ACC112 (cell line): Measurements from ENCODE around the gene ZNF675.
"Not testable (repeated sequence)": the region's sequence is repeated elsewhere in the genome, so short reads cannot be mapped to it uniquely, and the experiment has no call there.

Experiments used
- H2AFZ ChIP-seq: fragments of 200-600 bp; sonication (generic); one replicate; pipeline ENCODE4 v1.6.0; 2017; ENCODE audit warnings: antibody characterized with exemption, low read length; ENCODE audit not compliant: unreplicated experiment
- H3K27ac ChIP-seq: fragments of 200-600 bp; sonication (generic); 2 replicates; pipeline ENCODE4 v1.5.1; 2014; ENCODE audit warnings: low read depth, mild to moderate bottlenecking, antibody characterized with exemption, low read length, moderate library complexity
- H3K27me3 ChIP-seq: fragments of 200-600 bp; sonication (generic); 2 replicates; pipeline ENCODE4 v1.6.1; 2014; ENCODE audit warnings: mild to moderate bottlenecking, antibody characterized with exemption, low read length, moderate library complexity, mixed read lengths; ENCODE audit not compliant: insufficient read depth
- H3K36me3 ChIP-seq: fragments of 200-600 bp; sonication (generic); 2 replicates; pipeline ENCODE4 v1.6.1; 2016; ENCODE audit warnings: mild to moderate bottlenecking, antibody characterized with exemption, low read length, moderate library complexity, mixed read lengths; ENCODE audit not compliant: insufficient read depth
- H3K4me1 ChIP-seq: fragments of 200-600 bp; sonication (generic); one replicate; pipeline ENCODE4 v1.6.1; 2016; ENCODE audit warnings: low read length, mixed read lengths; ENCODE audit not compliant: insufficient read depth, unreplicated experiment, control insufficient read depth
- H3K4me3 ChIP-seq: fragments of 200-600 bp; sonication (generic); 2 replicates; pipeline ENCODE4 v1.5.1; 2014; ENCODE audit warnings: mild to moderate bottlenecking, low read depth, low read length
- H3K79me2 ChIP-seq: fragments of 200-600 bp; sonication (generic); one replicate; pipeline ENCODE4 v1.6.0; 2016; ENCODE audit warnings: low read length; ENCODE audit not compliant: control insufficient read depth, unreplicated experiment, insufficient read depth

The ZNF675 gene

DNA sequence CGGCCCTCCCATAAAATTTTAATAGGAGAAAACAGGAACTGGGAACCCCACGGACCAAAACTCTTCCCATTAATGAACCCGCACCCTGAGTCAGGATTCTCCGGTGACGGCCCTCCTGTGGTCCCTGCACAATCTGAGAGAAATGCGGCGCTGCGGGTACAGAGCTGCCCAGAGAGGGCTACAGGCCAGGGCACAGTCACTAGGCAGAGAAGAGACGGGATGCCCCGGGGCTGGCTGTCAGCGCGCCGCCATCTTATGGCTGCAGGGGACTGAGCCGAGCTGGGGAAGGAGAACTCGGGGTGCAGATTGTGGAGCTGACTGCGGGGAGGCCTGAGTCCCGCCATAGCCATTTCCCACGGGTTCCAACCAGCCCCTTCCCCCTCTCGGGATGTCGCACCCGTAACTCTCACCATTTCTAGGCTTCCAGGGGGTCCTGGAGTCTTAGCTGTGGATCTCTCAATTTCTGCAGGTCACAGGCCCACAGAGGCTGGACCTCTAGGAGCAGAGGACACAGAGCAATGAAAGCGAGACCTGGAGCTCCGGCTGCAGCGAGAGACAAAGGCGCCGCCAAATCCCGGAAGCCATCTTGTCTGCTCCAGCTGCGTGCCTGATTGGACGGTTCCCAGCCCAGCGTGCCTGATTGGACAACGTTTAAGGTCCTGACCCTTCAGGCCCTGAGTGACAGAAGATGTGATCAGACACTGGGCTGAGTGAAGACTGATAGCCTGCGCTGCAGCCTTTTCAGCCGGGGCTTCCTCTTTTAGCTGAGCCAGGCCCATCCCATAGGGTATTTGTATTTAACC lies at the start of gene ZNF675:
ZNF675 (minus strand) TSS at position 592 of the 803 bp plus-strand sequence; CDS start at position 413, 179 bp downstream.
- H3K4me3 ChIP-seq: peak within 1 kb of the TSS; percentile 90
- peaks cover 3% of the 10 kb centered on the region for H3K4me1 ChIP-seq
- peak within 1 kb of the TSS; percentile 56 for H2AFZ ChIP-seq
- peaks cover 36% of the 10 kb centered on the region for H3K79me2 ChIP-seq
- H3K27me3 ChIP-seq: no peaks in the 10 kb centered on the region
- H3K36me3 ChIP-seq: no peaks in the 10 kb centered on the region
- H3K27ac ChIP-seq: peak within 1 kb of the TSS; percentile 70

DNA sequence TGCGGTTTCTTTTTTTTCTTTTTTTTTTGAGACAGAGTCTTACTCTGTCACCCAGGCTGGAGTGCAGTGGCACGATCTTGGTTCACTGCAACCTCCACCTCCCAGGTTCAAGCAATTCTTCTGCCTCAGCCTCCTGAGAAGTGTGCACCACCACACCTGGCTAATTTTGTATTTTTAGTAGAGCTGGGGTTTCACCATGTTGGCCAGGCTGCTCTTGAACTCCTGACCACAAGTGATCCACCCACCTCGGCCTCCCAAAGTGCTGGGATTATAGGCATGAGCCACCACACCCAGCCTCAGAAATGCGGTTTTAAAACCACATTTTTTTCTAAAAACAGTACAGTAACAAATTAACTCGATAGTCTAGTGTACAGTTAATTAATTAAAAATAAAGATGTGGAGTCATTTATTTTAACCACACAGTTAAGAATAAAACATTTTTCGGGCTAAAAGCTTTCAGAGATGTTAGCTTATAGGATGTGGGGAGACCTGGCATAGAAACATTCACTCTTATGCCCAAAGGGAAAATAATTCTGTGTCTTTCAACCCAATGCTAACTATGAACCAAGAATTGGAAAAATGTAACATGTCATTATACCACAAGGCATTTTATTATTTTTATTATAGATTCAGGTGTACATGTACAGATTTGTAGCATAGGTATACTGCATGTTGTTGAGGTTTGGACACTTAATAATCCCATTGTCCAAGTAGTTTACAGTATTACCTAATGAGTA lies 43.9 kb upstream of the ZNF675 start:
- not testable (repeated sequence) for H3K27me3 ChIP-seq, H3K4me1 ChIP-seq, H3K4me3 ChIP-seq, H3K36me3 ChIP-seq, H3K79me2 ChIP-seq, H3K27ac ChIP-seq, H2AFZ ChIP-seq

DNA sequence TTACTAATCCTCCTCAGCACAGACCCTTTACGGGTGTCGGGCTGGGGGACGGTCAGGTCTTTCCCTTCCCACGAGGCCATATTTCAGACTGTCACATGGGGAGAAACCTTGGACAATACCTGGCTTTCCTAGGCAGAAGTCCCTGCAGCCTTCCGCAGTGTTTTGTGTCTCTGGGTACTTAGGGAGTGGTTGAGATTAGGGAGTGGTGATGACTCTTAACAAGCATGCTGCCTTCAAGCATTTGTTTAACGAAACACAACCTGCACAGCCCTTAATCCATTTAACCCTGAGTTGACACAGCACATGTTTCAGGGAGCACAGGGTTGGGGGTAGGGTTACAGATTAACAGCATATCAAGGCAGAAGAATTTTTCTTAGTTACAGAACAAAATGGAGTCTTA lies 37.1 kb upstream of the ZNF675 start:
- not testable (repeated sequence) for H3K4me1 ChIP-seq, H3K27me3 ChIP-seq, H3K4me3 ChIP-seq, H3K27ac ChIP-seq, H3K79me2 ChIP-seq, H3K36me3 ChIP-seq, H2AFZ ChIP-seq

DNA sequence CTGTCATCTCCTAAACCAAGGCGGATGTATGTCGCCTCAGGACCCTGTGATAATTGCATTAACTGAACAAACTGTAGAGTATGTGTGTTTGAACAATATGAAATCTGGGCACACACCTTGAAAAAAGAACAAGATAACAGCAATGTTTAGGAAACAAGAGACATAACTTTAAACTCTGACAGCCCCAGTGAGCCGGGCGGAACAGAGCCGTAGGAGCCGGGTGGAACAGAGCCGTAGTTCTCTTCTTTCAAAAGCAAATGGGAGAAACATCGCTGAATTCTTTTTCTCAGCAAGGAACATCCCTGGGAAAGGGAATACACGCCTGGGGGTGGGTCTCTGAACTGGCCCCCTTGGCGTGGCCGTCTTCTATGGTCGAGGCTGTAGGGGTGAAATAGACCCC lies 31.8 kb upstream of the ZNF675 start:
- H3K27ac ChIP-seq: no peak overlapping the region
- H3K27me3 ChIP-seq: peaks cover 3% of the 10 kb centered on the region; the same call in 1 of the 2 replicates
- H3K4me3 ChIP-seq: no peak overlapping the region
- H3K4me1 ChIP-seq: no peaks in the 10 kb centered on the region
- H3K79me2 ChIP-seq: no peaks in the 10 kb centered on the region
- H2AFZ ChIP-seq: no peak overlapping the region
- no peaks in the 10 kb centered on the region for H3K36me3 ChIP-seq

DNA sequence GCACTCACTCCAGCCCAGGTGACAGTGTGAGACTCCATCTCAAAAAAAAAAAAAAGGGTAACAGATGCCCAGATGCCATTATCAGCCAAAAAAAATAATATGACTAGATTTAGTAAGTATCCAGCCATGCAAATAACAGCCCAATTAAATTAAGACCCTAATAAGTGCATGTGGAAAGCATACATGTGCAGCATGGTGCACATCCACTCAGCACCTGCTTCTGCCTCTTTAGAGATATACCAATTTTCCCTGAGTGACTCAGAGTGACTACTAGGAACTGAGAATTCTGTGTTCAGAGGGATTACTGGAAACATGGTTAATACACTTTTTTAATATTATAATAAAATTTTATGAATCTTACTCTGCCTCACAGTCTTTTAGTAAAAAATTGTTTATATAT lies 29.8 kb upstream of the ZNF675 start:
- H3K4me1 ChIP-seq: no peaks in the 10 kb centered on the region
- H3K79me2 ChIP-seq: no peaks in the 10 kb centered on the region
- H3K27me3 ChIP-seq: no peaks in the 10 kb centered on the region
- H3K27ac ChIP-seq: no peak overlapping the region
- no peak overlapping the region for H3K4me3 ChIP-seq
- no peaks in the 10 kb centered on the region for H3K36me3 ChIP-seq
- H2AFZ ChIP-seq: no peak overlapping the region

DNA sequence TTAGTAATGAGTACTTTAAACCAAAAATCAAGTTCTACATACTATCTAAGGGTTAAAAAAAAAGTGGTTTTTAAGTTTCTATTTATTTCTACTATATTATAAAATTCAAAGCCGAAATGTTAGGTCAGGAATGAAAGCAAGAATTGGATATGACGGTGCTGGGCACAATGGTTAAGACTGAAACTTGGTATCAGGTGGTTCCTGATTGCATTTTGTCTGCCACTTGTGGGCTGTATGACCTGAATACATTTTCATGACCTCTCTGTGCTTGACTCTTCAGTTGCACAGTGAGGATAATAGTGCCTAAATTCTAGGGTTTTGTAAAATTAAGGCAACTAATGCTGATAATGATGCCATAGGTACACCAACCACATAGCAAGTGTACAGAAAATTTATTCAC lies 22.3 kb upstream of the ZNF675 start:
- Histone ChIP-seq H3K27me3 (no peaks in the 10 kb centered on the region), H3K36me3 (no peaks in the 10 kb centered on the region), H3K27ac (no peak overlapping the region), H3K4me1 (no peaks in the 10 kb centered on the region), H2AFZ (no peak overlapping the region), H3K79me2 (no peaks in the 10 kb centered on the region), H3K4me3 (no peak overlapping the region)

DNA sequence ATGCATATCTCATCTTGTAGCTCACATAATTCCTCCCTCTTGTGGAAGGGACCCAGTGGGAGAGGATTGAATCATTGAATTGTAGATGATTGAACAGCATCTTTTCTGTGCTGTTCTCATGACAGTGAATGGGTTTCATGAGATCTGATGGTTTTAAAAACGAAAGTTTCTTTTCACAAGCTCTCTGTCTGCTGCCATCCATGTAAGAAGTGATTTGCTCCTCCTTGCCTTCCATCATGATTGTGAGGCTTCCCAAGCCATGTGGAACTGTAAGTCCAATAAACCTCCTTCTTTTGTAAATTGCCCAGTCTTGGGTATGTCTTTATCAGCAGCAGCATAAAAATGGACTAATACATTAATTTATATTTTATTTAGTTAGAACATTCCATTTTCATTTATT lies 19.6 kb upstream of the ZNF675 start:
- H3K4me3 ChIP-seq: no peak overlapping the region
- no peak overlapping the region for H2AFZ ChIP-seq
- no peak overlapping the region for H3K27ac ChIP-seq
- H3K4me1 ChIP-seq: no peaks in the 10 kb centered on the region
- no peaks in the 10 kb centered on the region for H3K27me3 ChIP-seq
- no peaks in the 10 kb centered on the region for H3K79me2 ChIP-seq
- H3K36me3 ChIP-seq: no peaks in the 10 kb centered on the region

DNA sequence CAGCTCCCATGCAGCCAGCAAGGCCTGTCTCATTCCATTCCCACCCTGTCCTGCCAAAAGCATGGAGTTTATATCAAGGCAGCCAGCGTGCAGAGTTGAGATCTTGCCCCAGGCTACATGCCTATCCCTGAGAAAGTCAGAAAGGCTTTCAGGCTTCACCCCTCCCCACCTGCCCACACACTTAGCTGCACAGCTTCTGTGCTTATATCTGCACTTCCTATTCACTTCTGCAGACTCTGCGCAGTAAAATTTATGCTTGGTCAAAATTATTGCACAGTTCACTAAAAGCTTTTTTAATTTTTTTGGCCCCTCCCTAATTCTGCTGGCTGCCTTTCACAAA lies 12.5 kb upstream of the ZNF675 start:
- Histone ChIP-seq H2AFZ (no peak overlapping the region), H3K4me3 (no peak overlapping the region), H3K4me1 (no peaks in the 10 kb centered on the region), H3K36me3 (no peaks in the 10 kb centered on the region), H3K27me3 (no peaks in the 10 kb centered on the region), H3K27ac (no peak overlapping the region), H3K79me2 (no peaks in the 10 kb centered on the region)

DNA sequence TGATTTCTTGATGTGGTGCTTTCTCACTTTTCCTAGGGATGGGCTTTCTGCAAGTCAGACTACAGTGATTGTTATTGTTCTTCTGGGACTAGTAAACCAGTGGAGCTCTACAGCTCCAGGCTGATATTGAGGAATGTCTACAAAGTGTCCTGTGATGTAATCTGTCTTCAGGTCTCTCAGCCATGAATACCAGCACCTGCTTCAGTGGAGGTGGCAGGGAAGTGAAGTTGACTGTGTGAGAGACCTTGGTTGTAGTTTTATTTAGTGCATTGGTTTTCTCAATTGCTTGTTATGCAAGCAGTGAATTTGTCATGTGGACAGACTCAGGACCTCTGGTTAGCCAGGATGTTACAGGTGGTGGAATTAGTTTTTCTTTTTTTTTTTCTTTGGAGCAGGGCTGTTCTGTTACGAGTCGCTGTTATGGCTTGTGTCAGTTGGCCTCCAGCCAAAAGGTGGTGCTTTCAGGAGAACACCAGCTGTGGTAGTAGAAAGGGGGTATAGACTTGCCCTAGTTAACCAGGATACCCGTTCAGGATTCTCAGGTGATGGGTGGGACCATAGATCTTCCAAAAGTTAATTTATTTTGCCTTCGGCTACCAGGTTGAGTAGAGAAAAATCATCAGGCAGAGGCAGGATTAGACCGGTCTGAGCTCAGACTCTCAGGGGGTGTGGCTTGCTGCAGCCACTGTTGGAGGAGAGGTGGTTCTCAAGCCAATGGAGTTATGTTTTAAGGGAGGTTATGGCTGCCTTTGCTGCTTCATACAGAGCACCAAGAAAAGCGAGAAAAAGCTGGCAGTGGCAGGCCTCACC lies 11.9 kb upstream of the ZNF675 start:
- no peaks in the 10 kb centered on the region for H3K79me2 ChIP-seq
- H3K4me1 ChIP-seq: no peaks in the 10 kb centered on the region
- no peaks in the 10 kb centered on the region for H3K27me3 ChIP-seq
- H3K4me3 ChIP-seq: no peak overlapping the region
- no peaks in the 10 kb centered on the region for H3K36me3 ChIP-seq
- H3K27ac ChIP-seq: no peak overlapping the region
- H2AFZ ChIP-seq: no peak overlapping the region

DNA sequence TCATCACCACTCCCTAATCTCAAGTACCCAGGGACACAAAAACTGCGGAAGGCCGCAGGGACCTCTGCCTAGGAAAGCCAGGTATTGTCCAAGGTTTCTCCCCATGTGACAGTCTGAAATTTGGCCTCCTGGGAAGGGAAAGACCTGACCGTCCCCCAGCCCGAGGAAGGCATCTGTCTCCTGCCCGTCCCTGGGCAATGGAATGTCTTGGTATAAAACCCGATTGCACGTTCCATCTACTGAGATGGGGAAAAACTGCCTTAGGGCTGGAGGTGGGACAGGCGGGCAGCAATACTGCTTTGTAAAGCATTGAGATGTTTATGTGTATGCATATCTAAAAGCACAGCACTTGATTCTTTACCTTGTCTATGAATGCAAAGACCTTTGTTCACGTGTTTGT lies 5.9 kb upstream of the ZNF675 start:
- H3K27ac ChIP-seq, H3K79me2 ChIP-seq, H3K27me3 ChIP-seq, H2AFZ ChIP-seq, H3K4me3 ChIP-seq, H3K4me1 ChIP-seq, H3K36me3 ChIP-seq: not testable (repeated sequence)
